ENCODE results near the gene MLX. TPM values are rescaled to one million over a fixed set of nuclear protein-coding genes. Genes with fewer than 3 reads are reported as not detected.
"Not testable (repeated sequence)": the region's sequence is repeated elsewhere in the genome, so short reads cannot be mapped to it uniquely, and the experiment has no call there.

Gene MLX
- total RNA-seq, 2 donors from 2014 or later = 44.3 to 60.5 TPM

GRCh38 chr17:42618442-42619150 lies 51.7 kb downstream of the MLX start:
- Mint-ChIP-seq H3K27ac (no peak overlapping the region), H3K9me3 (no peaks in the 10 kb centered on the region), H3K36me3 (peaks cover 7 to 13% of the 10 kb centered on the region in 2 donors)
- peak in 1 of 2 donors; percentile 68 for ATAC-seq
- DNase-seq (ENCODE audit: low spot score in 2 of 2) = no peak

GRCh38 chr17:42621987-42622386 lies 55.1 kb downstream of the MLX start:
- H3K27ac Mint-ChIP-seq = peak overlapping the region in 1 of 2 donors; percentile 24
- not testable (repeated sequence) for H3K36me3 Mint-ChIP-seq, H3K9me3 Mint-ChIP-seq

More at GRCh38 chr17:42621987-42622386, 55.1 kb downstream of the MLX start:
- not testable (repeated sequence) for ATAC-seq; DNase-seq (ENCODE audit: low spot score in 2 of 2)

Other genes with a start within 250 kb of the MLX start
- 100 to 1,000 TPM; 189 to 505 TPM for gene STAT3, start 178.7 kb upstream of the MLX start, total RNA-seq
- 1 to 10 TPM in 1 of 2 donors, under 1 TPM in 1; 0.11 to 9.4 TPM for gene CAVIN1, start 143.8 kb upstream of the MLX start, total RNA-seq
- gene ATP6V0A1, start 108.2 kb upstream of the MLX start, total RNA-seq = 10 to 100 TPM; 14.9 to 25.5 TPM
- gene NAGLU, start 30.9 kb upstream of the MLX start, total RNA-seq = 10 to 100 TPM; 13.1 to 16.9 TPM
- 1 to 10 TPM in 1 of 2 donors, under 1 TPM in 1; 0.76 to 1.7 TPM for gene HSD17B1, start 14.2 kb upstream of the MLX start, total RNA-seq
- gene COASY, start 5.0 kb upstream of the MLX start, total RNA-seq = 100 to 1,000 TPM in 1 of 2 donors, 10 to 100 TPM in 1; 86.4 to 124 TPM
- gene PSMC3IP, start 10.6 kb downstream of the MLX start, total RNA-seq = 10 to 100 TPM; 24.7 to 52.5 TPM
- 10 to 100 TPM; 39.4 to 44.8 TPM for gene RETREG3, start 42.3 kb downstream of the MLX start, total RNA-seq
- gene TUBG1, start 42.6 kb downstream of the MLX start, total RNA-seq = 100 to 1,000 TPM in 1 of 2 donors, 10 to 100 TPM in 1; 56.3 to 151 TPM
- gene TUBG2, start 92.2 kb downstream of the MLX start, total RNA-seq = 10 to 100 TPM; 12.7 to 23.3 TPM
- 1 to 10 TPM; 1.2 to 2.9 TPM for gene PLEKHH3, start 109.9 kb downstream of the MLX start, total RNA-seq
- gene CCR10, start 114.7 kb downstream of the MLX start, total RNA-seq = 1 to 10 TPM in 1 of 2 donors, under 1 TPM in 1; 0.78 to 1.0 TPM
- gene CNTNAP1, start 115.4 kb downstream of the MLX start, total RNA-seq = 1 to 10 TPM in 1 of 2 donors, under 1 TPM in 1; 0.43 to 4.4 TPM
- 10 to 100 TPM; 34.2 to 56.9 TPM for gene EZH1, start 177.9 kb downstream of the MLX start, total RNA-seq
- gene RAMP2, start 194.1 kb downstream of the MLX start, total RNA-seq = not detected
- 10 to 100 TPM; 58.4 to 62.2 TPM for gene VPS25, start 206.3 kb downstream of the MLX start, total RNA-seq
- gene WNK4, start 213.5 kb downstream of the MLX start, total RNA-seq = 1 to 10 TPM in 1 of 2 donors, under 1 TPM in 1; 0.56 to 1.7 TPM
- gene COA3, start 231.6 kb downstream of the MLX start, total RNA-seq = 10 to 100 TPM; 14.8 to 32.7 TPM
- gene CNTD1, start 231.8 kb downstream of the MLX start, total RNA-seq = under 1 TPM in 1 of 2 donors, not detected in 1; 0.43 TPM